GM19438 (cell line): ENCODE measurements around the gene CDK1.
A peak's percentile ranks its signal among the peaks of the same experiment; 100 is the strongest.

Source experiments
- ATAC-seq: cut with Tn5 transposase; IDR thresholded peaks from one replicate; pipeline ENCODE4 v1.9.1; 2021; ENCODE audit warnings: low read depth; ENCODE audit not compliant: unreplicated experiment

The CDK1 gene

GRCh38 chr10:60778214-60778970 lies at the start of gene CDK1:
Gene CDK1 (plus strand): TSS chr10:60778478. CDS start chr10:60780166, 1,688 bp downstream.
- peak; percentile 94 for ATAC-seq

- no peak for ATAC-seq
These were observed 49.2 kb upstream of the CDK1 start for GRCh38 chr10:60729106-60729505.

GRCh38 chr10:60731134-60731885 lies 47.0 kb upstream of the CDK1 start:
- peak; percentile 69 for ATAC-seq

GRCh38 chr10:60732198-60732806 lies 46.0 kb upstream of the CDK1 start:
- no peak for ATAC-seq

- peak; percentile 55 for ATAC-seq
These were observed 45.3 kb upstream of the CDK1 start for GRCh38 chr10:60732807-60733516.

GRCh38 chr10:60733517-60733822 lies 44.8 kb upstream of the CDK1 start:
- no peak for ATAC-seq

GRCh38 chr10:60733826-60734225 lies 44.5 kb upstream of the CDK1 start:
- ATAC-seq: no peak

GRCh38 chr10:60734226-60734625 lies 44.1 kb upstream of the CDK1 start:
- ATAC-seq: no peak

- ATAC-seq: no peak
These were observed 43.0 kb upstream of the CDK1 start for GRCh38 chr10:60735244-60735643.

- ATAC-seq: no peak
These were observed 41.0 kb upstream of the CDK1 start for GRCh38 chr10:60737242-60737641.

- no peak for ATAC-seq
These were observed 38.7 kb upstream of the CDK1 start for GRCh38 chr10:60739558-60739957.

GRCh38 chr10:60742512-60742911 lies 35.8 kb upstream of the CDK1 start:
- ATAC-seq: no peak

GRCh38 chr10:60747817-60748469 lies 30.3 kb upstream of the CDK1 start:
- ATAC-seq: no peak

GRCh38 chr10:60753152-60753551 lies 25.1 kb upstream of the CDK1 start:
- ATAC-seq: no peak

GRCh38 chr10:60753817-60754216 lies 24.5 kb upstream of the CDK1 start:
- no peak for ATAC-seq

- ATAC-seq: no peak
These were observed 20.8 kb upstream of the CDK1 start for GRCh38 chr10:60757420-60757895.

GRCh38 chr10:60759181-60759580 lies 19.1 kb upstream of the CDK1 start:
- no peak for ATAC-seq

- ATAC-seq: no peak
These were observed 17.5 kb upstream of the CDK1 start for GRCh38 chr10:60760711-60761210.

- no peak for ATAC-seq
These were observed 15.7 kb upstream of the CDK1 start for GRCh38 chr10:60762554-60762953.

- no peak for ATAC-seq
These were observed 10.9 kb upstream of the CDK1 start for GRCh38 chr10:60767424-60767823.
